ENCODE measurements around the gene STON2.

GRCh38 chr14:81353691-81354323 is 46.3 kb downstream of the STON2 start:
- TF ChIP-seq ATF1 (CRISPR knock-in tag; IDR thresholded peaks at IDR 0.05) (no peak), NFYB (CRISPR knock-in tag; IDR thresholded peaks at IDR 0.05) (no peak), POLR2AphosphoS5 (IDR thresholded peaks at IDR 0.05; ENCODE audit: low read depth, low read length) (no peak), ZNF407 (CRISPR knock-in tag; IDR thresholded peaks at IDR 0.05; ENCODE audit: not compliant biosample characterization) (no peak), ZNF10 (CRISPR knock-in tag; IDR thresholded peaks at IDR 0.05; ENCODE audit: borderline replicate concordance, low read depth) (no peak)
